Tibial nerve (tissue), 4 donors: ENCODE results near the gene KRT85. TPM values are rescaled to one million over a fixed set of nuclear protein-coding genes. Genes with fewer than 3 reads are reported as not detected.

Source experiments
- DNase-seq, 2 donors: peaks; one replicate each; pipeline ENCODE4 v3.0.0-alpha.2; 2019; ENCODE audit warnings: low spot score in 2 of 2
- H3K27ac ChIP-seq, 4 donors: fragments of 200-600 bp; sonication (generic) in 3 of 4; one replicate each; pipeline ENCODE4 v1.5.1; 2017 to 2019; ENCODE audit warnings: mild to moderate bottlenecking in 1 of 4
- H3K27me3 ChIP-seq, 2 donors: fragments of 200-600 bp; sonication (generic) in 1 of 2; one replicate each; pipeline versions ENCODE4 v1.5.1 to v1.6.0; 2017 to 2019
- H3K36me3 ChIP-seq, 3 donors: fragments of 200-600 bp; sonication (generic); one replicate each; pipeline ENCODE4 v1.5.1; 2018 to 2019
- H3K4me1 ChIP-seq, 4 donors: fragments of 200-600 bp; sonication (generic) in 3 of 4; one replicate each; pipeline ENCODE4 v1.5.1; 2017 to 2019
- H3K4me3 ChIP-seq, 4 donors: fragments of 200-600 bp; sonication (generic) in 3 of 4; one replicate each; pipeline ENCODE4 v1.5.1; 2017 to 2019; ENCODE audit warnings: mild to moderate bottlenecking in 1 of 4, moderate library complexity in 1 of 4
- H3K9me3 ChIP-seq, 4 donors: fragments of 200-600 bp; sonication (generic) in 3 of 4; one replicate each; pipeline ENCODE4 v1.5.1; 2017 to 2019
- CTCF ChIP-seq, 5 experiments: fragments of 200-600 bp in 3 of 5; fragments of 450-650 bp in 2 of 5; sonication (generic) in 3 of 5; IDR thresholded peaks; one replicate each; pipeline ENCODE4 v1.5.1; 2016 to 2019; ENCODE audit warnings: antibody characterized with exemption in 5 of 5, mild to moderate bottlenecking in 3 of 5, moderate library complexity in 2 of 5
- EP300 ChIP-seq, 2 donors: sonication (generic); formaldehyde crosslinking; IDR thresholded peaks; one replicate each; pipeline ENCODE4 v1.6.1; 2017; ENCODE audit warnings: antibody characterized with exemption in 2 of 2, mild to moderate bottlenecking in 1 of 2
- POLR2A ChIP-seq, 2 donors: fragments of 450-650 bp; IDR thresholded peaks; one replicate each; pipeline ENCODE4 v1.6.1; 2017; ENCODE audit warnings: antibody characterized with exemption in 2 of 2, mild to moderate bottlenecking in 2 of 2, moderate library complexity in 2 of 2
- WGBS, 2 donors: methylation state at CpG; one replicate each; pipeline ENCODE4 v1.1.5; 2018; 5-methylcytosine and 5-hydroxymethylcytosine counted together
- total RNA-seq, 4 donors: library from RNA; depleted of rRNA; stranded (reverse); fragments of >200 nt; gene quantifications; one replicate each; pipeline ENCODE4 v1.1.0, GENCODE V29; 2016

Gene KRT85
- total RNA-seq, 4 donors from 2014 or later: not detected

GRCh38 chr12:52401526-52401925, 34.2 kb upstream of the KRT85 start:
- Histone ChIP-seq H3K27me3 (no peaks in the 10 kb centered on the region), H3K4me3 (no peak overlapping the region), H3K36me3 (no peaks in the 10 kb centered on the region), H3K9me3 (no peaks in the 10 kb centered on the region), H3K27ac (no peak overlapping the region), H3K4me1 (no peaks in the 10 kb centered on the region)
- DNase-seq: no peak
- TF ChIP-seq EP300 (IDR thresholded peaks at IDR 0.05) (no peak), CTCF (IDR thresholded peaks at IDR 0.05) (no peak), POLR2A (IDR thresholded peaks at IDR 0.05) (no peak)
- WGBS, 2 donors: 82 to 85% methylated on average over 5 of the region's 5 CpGs

GRCh38 chr12:52400906-52401305, 33.6 kb upstream of the KRT85 start:
- no peak for DNase-seq
- H3K27me3 ChIP-seq: no peaks in the 10 kb centered on the region
- H3K4me3 ChIP-seq: no peak overlapping the region
- no peaks in the 10 kb centered on the region for H3K9me3 ChIP-seq
- H3K36me3 ChIP-seq: no peaks in the 10 kb centered on the region
- H3K27ac ChIP-seq: no peak overlapping the region
- 93 to 94% methylated on average over 9 of the region's 9 CpGs for WGBS, 2 donors
- TF ChIP-seq EP300 (IDR thresholded peaks at IDR 0.05): no peak
- TF ChIP-seq POLR2A (IDR thresholded peaks at IDR 0.05): no peak
- TF ChIP-seq CTCF (IDR thresholded peaks at IDR 0.05): no peak
- H3K4me1 ChIP-seq: no peaks in the 10 kb centered on the region

GRCh38 chr12:52399756-52400155, 32.5 kb upstream of the KRT85 start:
- H3K27me3 ChIP-seq: no peaks in the 10 kb centered on the region
- no peak overlapping the region for H3K4me3 ChIP-seq
- H3K36me3 ChIP-seq: no peaks in the 10 kb centered on the region
- DNase-seq: no peak
- H3K9me3 ChIP-seq: no peaks in the 10 kb centered on the region
- 92 to 93% methylated on average over 16 of the region's 16 CpGs for WGBS, 2 donors
- H3K27ac ChIP-seq: no peak overlapping the region
- no peaks in the 10 kb centered on the region for H3K4me1 ChIP-seq
- TF ChIP-seq EP300 (IDR thresholded peaks at IDR 0.05) (no peak), POLR2A (IDR thresholded peaks at IDR 0.05) (no peak), CTCF (IDR thresholded peaks at IDR 0.05) (no peak)

GRCh38 chr12:52398176-52398575, 30.9 kb upstream of the KRT85 start:
- no peak overlapping the region for H3K27ac ChIP-seq
- no peak overlapping the region for H3K4me3 ChIP-seq
- DNase-seq: no peak
- no peaks in the 10 kb centered on the region for H3K9me3 ChIP-seq
- H3K36me3 ChIP-seq: no peaks in the 10 kb centered on the region
- no peaks in the 10 kb centered on the region for H3K4me1 ChIP-seq
- no peaks in the 10 kb centered on the region for H3K27me3 ChIP-seq
- 90 to 94% methylated on average over 1 of the region's 1 CpG for WGBS, 2 donors
- TF ChIP-seq CTCF (IDR thresholded peaks at IDR 0.05) (no peak), POLR2A (IDR thresholded peaks at IDR 0.05) (no peak), EP300 (IDR thresholded peaks at IDR 0.05) (no peak)

- TF ChIP-seq POLR2A (IDR thresholded peaks at IDR 0.05): no peak
- no peak for DNase-seq
- Histone ChIP-seq H3K9me3 (no peaks in the 10 kb centered on the region), H3K27me3 (no peaks in the 10 kb centered on the region), H3K27ac (no peak overlapping the region), H3K4me3 (no peak overlapping the region), H3K4me1 (peaks cover 0 to 2% (median 0%) of the 10 kb centered on the region in 4 donors), H3K36me3 (no peaks in the 10 kb centered on the region)
- WGBS, 2 donors: 83% methylated on average over 8 of the region's 8 CpGs
Measured at GRCh38 chr12:52396656-52397055, 29.4 kb upstream of the KRT85 start.
